GM12874 (cell line): Measurements from ENCODE around the gene ARMC2.

Experiments
- CTCF ChIP-seq: IDR thresholded peaks from 2 replicates; pipeline ENCODE4 v1.5.1; 2011; ENCODE audit warnings: low read depth, mild to moderate bottlenecking, control low read depth, low read length, moderate library complexity; ENCODE audit not compliant: insufficient read depth

Gene ARMC2

GRCh38 chr6:108862479-108863191, 14.4 kb downstream of the ARMC2 start:
- no peak for TF ChIP-seq CTCF

DNA sequence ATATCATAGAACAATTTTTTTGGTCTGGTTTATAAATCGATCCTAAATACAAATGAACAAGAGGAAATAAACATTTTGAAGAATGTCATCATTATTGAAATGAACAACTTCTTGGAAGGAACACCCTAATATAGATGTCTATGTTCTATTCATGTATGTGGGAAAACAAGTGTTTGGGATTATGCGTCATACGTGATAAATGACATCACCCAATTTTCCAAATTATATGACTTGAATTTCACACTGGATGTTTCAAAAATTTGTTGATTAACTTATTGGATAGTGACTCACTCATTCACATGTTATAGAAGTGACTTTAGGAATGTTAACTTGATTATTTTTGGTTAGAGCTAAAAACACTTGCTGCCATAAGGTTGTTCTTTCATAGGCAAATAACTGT, 18.6 kb downstream of the ARMC2 start:
- no peak for TF ChIP-seq CTCF

DNA sequence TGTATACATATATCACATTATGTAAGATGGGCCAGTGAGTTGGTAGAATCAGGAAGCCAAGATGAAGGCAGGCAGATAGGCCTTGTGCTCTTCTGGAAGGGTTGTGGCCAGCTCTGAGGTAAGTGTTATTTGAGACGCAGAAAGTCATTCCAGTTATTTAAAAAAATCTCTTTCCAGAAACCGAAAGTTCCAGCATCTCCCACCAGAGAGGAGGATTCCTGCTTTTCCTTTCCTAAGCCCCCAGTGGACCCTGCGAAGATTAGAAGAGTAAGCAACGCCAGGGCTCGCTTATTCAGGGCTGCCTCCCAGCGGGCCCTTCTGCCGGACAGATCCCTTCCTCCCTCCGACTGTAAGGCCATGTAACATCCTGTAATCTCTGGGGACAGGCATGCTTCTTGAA, 20.4 kb downstream of the ARMC2 start:
- TF ChIP-seq CTCF, result no peak

GRCh38 chr6:108869876-108870275, 21.7 kb downstream of the ARMC2 start:
- no peak for TF ChIP-seq CTCF

DNA sequence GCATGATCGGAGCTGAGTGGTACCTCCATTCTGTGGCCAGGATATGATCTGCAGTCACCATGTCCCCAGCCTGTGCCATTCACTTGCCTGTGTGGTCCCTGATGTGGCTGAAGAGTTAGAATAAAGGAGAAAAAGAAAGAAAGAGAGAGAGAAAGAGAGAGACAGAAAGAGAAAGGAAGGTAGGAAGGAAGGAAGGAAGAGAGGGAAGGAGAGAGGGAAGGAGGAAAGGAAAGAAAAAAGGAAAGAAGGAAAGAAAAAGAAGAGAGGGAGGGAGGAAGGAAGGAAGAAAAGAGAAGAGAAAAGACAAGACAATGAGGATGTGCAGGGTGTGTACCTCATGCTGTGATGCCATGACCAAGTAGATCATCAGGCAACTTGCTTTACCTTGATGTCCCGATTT, 22.1 kb downstream of the ARMC2 start:
- no peak for TF ChIP-seq CTCF

DNA sequence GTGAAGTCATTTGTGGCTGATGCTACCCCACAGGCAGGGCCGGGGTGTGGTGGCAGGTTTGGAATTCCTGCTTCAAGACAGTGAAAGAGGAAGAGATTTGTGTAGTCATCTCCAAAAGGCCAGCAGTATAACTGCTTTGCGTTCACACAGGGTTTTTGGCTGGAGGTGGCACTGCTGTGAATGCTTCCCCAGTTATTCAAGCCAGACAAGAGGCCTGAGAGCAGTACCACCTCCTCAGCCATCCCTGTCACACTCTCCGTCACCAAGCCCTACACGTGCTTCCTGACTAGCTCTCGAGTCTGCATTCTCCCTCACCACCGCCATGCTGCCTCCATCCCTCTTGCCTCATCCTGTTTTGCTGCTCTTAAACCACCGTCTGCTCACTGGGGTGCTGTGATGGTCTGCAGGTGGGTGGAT, 23.9 kb downstream of the ARMC2 start:
- no peak for TF ChIP-seq CTCF

DNA sequence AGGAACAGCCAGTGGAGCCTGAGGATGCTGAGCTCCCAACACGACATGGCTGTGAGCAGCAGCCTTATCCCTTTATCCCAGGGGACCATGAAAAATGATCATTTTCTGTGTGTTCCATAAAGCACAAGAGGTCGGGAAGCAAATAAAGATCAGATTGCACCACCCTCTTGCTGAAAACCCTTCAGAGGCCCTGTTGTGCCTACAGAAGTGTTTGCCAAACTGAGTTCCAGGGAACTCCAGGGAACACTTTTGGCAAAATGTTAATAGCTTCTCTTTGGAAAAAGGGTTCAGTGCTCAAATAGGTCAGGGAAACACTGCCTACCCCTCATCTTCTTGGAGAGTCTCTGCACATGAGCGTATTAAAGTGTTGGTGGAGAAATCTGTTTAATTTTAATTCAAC, 24.4 kb downstream of the ARMC2 start:
- no peak for TF ChIP-seq CTCF

DNA sequence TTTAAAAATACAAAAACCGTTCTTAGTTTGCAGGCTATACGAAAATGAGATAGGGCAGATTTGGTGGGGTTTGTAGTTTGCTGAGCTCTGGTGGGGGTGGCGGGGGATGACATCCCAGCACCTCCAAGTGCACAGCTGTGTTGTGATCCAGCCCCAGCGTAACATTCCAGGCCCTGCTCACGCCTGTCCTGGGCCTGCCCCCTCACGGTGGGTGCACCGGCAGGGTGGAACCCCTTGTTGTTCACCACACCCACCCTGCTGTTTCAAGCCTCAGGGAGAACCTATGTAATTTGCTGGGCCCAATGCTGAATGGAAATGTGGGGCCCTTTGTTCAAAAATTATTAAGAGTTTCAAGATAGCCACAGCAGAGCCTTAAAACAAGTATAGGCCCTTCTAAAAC, 25.0 kb downstream of the ARMC2 start:
- no peak for TF ChIP-seq CTCF
